Activated CD4-positive, alpha-beta T cell treated with anti-CD3 and anti-CD28 coated beads, Interleukin-10, Interleukin-2, amounts not matched to agents 100 ng/mL and 50 ng/mL, durations not matched to agents 16 hours and 8 hours (primary cell): ENCODE measurements around the gene NAB2.

Experiments
- DNase-seq: peaks from one replicate; pipeline ENCODE4 v3.0.0-alpha.2; 2020

The NAB2 gene

DNA sequence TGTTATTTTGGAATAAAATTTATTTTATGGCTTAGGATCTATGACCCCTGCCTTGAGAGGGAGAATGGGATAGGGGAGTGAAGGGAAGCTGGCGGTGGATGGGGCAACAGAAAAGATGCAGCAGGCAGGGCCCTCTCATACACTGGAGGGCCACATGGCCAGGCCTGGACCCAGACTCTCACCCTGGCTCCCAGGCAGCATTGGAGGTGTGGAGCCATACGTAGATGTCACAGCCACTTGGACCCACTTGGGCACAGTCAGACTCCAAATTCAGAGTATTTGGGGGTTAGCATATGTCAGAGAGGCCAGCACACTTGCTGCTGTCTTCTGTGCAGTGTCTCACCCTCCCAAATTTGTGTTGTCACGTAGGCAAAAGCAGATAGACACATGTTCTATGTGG is 6.5 kb downstream of the NAB2 start:
- no peak for DNase-seq

- DNase-seq: no peak
Observed at GRCh38 chr12:57096099-57096572, 7.2 kb downstream of the NAB2 start.

- no peak for DNase-seq
Observed at GRCh38 chr12:57096748-57097553, 8.0 kb downstream of the NAB2 start.

- no peak for DNase-seq
Observed at GRCh38 chr12:57097554-57097835, 8.6 kb downstream of the NAB2 start.

DNA sequence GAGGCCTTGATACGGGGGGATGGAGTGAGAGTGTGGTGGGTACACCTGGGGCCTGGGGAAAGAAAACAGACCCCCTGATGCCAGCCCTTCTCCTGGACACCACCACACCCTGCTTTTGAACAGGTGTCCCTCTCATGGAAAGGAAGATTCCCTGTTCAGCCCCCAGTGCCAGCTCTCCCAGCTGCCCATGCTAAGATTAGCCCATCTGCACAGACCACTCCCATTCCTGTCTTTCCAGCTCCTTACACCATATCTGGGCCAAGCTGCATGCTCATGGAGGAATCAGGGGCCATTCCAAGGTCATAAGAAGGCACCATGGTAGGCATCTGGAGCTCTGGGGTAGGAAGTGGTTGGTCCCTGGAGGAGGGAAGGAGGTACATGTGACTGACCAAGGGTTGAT is 9.6 kb downstream of the NAB2 start:
- DNase-seq: no peak

DNA sequence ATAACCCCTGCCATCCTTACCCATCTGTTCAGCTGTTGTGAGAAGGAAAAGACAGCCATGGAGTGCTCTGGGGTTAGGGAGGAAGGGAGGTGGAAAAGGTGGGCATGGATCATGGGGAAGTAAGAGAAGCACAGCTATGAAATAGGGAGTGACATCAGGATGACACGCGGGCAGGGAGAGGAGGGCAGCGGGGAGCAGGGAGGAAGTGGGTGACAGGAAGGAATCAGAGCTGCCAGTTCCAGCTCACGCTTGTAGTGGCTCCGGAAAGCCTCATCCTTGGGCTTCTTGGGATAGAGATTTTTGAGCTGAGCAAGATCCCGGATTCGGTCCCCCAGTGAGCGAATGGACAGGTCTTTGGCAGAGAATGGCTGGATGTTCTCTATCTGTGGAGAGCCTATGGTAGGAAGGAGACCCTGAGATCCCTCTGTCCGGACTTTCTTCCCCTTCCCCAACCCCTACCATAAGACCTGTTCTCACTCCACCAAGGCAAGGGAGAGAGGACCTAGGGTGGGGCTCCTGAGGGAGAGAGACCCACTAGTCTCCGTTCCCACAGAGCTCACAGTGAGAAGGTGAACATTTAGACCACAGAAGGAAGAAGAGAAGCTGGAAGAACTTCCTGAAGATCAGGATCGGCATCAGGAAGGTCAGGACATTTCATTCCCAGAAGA is 10.3 kb downstream of the NAB2 start:
- no peak for DNase-seq

DNA sequence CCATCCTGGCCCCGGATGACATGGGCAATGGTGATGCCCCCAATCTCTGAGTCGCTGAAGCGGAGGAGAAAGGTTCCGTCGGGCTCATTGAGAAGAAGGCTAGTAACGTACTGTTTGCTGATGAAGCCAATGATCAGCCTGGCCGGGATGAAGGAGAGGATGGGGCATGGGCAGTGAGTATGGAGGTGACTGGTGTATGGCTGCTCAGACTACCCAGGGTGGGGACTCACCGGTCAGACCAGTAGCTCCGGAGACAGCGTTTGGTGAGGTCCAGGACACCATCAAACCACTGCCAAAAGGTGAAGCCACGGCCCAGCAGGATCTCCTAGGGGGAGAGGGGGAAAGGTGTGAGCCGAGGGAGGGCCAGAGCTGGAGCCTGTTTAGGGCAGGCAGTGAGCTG is 10.9 kb downstream of the NAB2 start:
- no peak for DNase-seq

- DNase-seq: no peak
Observed at GRCh38 chr12:57101892-57102695, 13.2 kb downstream of the NAB2 start.

DNA sequence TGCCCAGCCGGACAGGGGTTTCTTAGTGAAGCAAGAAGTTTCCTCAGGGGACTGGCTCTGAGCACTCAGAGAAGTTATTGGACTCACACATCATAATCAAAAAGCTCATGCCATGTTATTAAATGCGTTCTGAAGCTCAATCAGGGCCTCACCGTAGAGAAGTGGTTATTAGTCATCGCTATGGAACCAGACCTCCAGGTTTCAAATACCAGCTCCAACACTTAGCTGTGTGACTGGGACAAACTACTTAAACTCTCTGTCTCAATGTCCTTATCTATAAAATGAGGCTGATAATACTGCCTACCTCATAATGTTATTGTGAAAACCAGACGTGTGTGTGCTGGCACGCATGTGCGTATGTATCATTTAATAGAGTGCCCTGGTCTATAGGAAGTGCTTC is 14.9 kb downstream of the NAB2 start:
- DNase-seq: no peak

- DNase-seq: no peak
Observed at GRCh38 chr12:57104292-57104910, 15.5 kb downstream of the NAB2 start.

DNA sequence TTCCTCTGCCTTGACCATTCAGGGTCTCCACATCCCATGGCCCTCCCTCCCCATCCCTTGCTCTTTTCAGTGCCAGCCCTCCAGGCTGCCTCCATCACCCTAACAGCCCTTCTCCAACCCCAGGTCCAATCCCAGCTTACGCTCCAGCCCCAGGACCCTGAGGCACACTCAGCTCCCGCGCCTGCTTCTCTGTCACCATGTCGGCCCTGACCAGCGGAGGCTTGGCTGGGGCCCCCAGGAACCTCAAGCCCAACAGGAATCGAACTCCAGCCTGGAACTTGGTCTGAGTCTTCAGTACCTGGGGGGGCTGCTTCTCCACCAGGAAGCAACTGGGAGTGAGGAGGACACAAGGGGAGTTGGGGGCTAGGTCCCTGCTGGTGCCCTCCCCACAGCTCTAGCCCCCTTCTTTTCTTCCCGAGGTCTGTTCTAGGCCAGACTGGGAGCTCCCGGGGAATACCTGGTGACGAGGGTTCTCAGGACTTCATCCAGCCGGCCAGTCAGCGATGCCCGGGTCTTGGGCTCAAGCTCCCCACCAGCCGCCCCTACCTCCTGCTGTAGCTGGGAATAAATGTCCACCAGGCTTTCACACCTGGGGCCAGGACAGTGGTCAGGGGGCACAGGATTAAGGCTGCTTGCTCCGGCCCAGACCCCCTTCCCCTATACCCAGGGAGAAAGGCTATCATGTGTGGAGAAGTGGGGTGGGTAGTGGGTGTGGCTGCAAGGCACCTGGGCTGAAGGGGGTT is 16.3 kb downstream of the NAB2 start:
- DNase-seq: no peak

GRCh38 chr12:57106021-57106708 is 17.3 kb downstream of the NAB2 start:
- DNase-seq: no peak

DNA sequence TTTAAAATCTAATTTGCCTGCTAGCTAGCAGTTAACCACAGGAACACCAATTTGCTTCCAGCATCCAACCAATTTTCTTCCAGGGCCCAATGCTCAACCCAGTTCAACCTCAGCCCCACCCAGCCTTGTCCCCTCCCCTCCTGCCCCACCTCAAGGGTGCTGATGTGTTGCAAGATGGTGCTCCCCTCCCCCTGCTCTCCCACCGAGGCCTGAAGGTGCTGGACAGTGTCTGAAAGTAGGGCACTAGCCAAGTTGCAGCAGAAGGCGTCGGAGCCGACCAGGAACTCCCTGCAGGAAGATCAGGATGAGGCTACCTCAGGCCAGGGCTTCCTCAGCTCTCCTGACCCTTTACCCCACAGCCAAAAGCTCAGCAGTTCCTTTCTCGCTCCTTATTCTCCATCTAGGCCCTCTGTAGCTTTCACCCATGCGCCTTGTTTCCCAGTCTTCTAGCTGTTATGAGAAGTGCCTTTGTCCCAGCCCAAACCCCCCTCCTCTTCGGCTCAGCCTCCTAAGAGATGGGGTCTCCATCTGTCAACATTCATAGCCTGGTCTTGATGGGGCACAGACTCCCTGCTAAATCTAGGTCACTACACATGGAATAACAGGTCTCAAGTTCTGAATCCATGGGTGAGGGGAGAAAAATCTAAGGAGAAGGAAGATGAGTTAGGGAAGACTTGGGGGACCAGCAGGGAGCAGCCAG is 18.7 kb downstream of the NAB2 start:
- no peak for DNase-seq

DNA sequence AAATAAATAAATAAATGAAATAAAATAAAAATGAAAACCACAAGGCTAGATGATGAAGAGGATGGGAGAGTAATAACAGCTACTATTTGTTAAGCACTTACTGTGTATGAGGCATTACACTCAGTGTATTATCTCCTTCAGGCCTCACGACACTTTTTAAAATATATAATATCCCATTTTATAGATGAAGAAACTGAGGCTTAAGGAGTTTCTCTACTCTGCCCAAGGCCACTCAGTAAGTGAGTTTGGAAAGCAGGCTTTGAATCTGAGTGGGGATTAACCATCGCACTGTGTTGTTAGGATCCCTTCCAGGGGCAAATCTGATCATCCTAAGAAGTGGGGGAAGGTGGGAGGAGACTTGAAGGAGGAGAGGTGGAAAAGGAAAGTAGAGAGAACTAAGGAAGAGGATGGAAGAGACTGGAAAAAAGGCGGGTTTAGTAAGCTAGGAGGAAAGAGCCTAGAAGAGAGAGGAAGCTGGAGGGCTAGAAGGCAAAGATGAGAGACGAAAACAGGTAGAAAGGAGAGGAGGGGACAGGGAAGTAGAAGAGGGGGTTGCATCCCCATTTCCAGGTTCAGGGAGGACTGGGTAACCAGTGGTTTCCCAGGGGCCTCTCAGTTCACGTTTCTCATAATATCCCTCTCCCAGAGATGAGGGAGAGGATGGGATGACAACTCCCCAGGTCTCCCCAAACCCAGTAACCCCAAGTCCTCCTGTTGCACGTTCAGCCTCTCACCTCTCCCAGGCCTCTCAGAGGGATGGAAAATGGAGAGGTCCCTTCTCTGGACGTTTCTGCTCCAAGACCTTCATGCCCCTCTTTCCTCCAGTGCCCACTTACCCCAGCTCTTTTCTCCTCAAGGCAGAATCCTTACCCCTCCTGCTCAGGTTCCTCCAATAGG is 20.5 kb downstream of the NAB2 start:
- no peak for DNase-seq

DNA sequence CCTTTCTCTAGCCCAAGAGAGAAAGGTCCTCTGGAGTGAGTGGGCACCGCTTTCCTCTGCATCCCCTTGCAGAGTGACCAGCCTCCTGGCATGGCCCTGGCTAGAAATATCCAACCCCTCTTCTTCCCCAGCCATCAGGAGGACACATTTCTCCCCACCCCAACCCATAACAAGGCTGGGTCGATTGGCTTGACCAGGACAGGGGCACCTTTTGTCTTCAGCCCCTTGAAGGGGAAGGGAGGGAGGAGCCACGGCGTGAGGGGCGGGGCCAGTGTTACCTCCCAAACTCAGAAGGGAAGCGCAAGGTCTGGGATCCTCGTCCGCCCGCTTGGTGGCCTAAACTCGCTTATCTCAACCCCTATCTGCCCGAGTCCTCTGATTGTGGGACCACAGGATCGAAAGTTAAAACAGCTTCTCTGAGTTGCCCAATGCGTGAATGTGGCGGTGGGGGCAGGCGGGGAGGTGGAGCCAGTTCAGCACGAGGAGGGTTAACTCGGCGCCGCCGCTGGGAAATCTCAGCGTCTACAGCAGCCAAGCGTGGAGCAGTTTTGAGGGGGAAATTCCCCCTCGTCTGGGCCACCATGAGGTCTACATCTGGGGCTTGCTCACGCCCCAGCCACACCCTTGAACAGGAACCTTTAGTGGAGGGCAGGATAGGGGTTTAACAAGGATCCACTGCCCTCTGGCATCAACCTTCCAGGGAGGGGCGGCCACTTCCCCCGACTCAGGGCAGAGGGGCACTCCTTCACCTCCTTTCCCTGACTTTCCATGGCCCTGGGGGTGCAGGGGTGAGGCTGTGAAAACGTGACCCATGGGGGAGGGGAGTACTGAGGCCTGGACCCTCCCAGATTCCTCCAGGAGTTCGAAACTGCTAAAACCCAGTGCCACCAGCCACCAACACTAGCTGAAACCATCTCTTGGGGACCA is 21.5 kb downstream of the NAB2 start:
- peak; percentile 88 for DNase-seq

- DNase-seq: peak; percentile 93
Observed at GRCh38 chr12:57111031-57111734, 22.3 kb downstream of the NAB2 start, which contains the start of gene STAT6. STAT6 (minus strand) TSS chr12:57111362; CDS start chr12:57108278, 3,084 bp downstream.

DNA sequence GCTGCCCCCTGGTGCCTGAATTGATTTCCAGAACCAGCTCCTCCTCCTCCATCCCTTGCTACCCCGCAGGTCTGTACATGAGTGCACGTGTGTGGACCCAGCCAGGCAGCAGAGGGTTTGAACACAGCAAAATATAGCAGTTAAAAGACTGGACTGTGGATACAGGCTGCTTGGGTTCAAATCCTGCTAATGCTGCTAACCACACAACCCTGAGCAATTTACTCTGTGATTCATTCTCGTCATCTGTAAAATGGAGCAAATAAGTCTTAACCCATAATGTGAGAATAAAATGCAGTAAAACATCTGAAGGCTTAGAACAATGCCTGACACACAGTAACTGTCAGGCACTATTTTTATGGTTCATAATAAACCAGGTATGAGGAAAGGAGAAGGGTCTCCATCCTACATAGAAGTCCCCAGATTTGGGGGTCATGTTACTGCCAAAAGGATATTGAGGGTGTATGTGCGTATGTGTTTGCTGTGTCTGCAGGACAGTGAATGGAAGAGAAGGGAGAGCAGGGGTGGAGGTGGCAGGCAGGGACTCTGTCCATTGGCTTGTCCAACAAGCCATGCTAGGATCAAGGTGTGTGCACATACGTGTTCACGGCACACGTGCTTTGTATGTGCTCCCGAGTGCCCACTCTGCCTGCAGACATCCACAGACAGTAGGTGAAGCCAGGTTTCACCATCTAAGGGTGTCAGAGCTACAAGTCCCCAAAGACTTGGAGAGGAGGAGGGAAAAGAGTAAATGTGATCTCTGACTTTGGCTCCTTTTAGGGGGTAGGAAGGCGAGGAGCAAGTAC is 23.8 kb downstream of the NAB2 start:
- no peak for DNase-seq
